ENCODE data around the gene SIGMAR1.
"Not testable (repeated sequence)": the region's sequence is repeated elsewhere in the genome, so short reads cannot be mapped to it uniquely, and the experiment has no call there.

The SIGMAR1 gene

GRCh38 chr9:34654323-34655051 lies 16.9 kb upstream of the SIGMAR1 start:
- DNase-seq: no peak

GRCh38 chr9:34653151-34654072 lies 15.8 kb upstream of the SIGMAR1 start:
- DNase-seq: no peak

- no peak for DNase-seq
Measured at GRCh38 chr9:34652602-34653000, 15.0 kb upstream of the SIGMAR1 start.

- peak; percentile 73 for DNase-seq
Measured at GRCh38 chr9:34651876-34652601, 14.5 kb upstream of the SIGMAR1 start, which contains the start of gene IL11RA. IL11RA (plus strand) TSS chr9:34652185; CDS start chr9:34655218, 3,033 bp downstream.

- no peak for DNase-seq
Measured at GRCh38 chr9:34651321-34651720, 13.7 kb upstream of the SIGMAR1 start.

GRCh38 chr9:34650816-34651215 lies 13.2 kb upstream of the SIGMAR1 start:
- DNase-seq: no peak

- no peak for DNase-seq
Measured at GRCh38 chr9:34648673-34649072, 11.1 kb upstream of the SIGMAR1 start.

GRCh38 chr9:34647651-34648050 lies 10.1 kb upstream of the SIGMAR1 start:
- DNase-seq: no peak

GRCh38 chr9:34647084-34647403 lies 9.5 kb upstream of the SIGMAR1 start:
- no peak for DNase-seq

GRCh38 chr9:34646211-34647083 lies 8.9 kb upstream of the SIGMAR1 start, which contains the start of gene GALT:
GALT (plus strand) TSS chr9:34646675; CDS start chr9:34646705, 30 bp downstream.
- peak; percentile 99 for DNase-seq

- DNase-seq: no peak
Measured at GRCh38 chr9:34644766-34645314, 7.3 kb upstream of the SIGMAR1 start.

- DNase-seq: no peak
Measured at GRCh38 chr9:34642679-34643078, 5.1 kb upstream of the SIGMAR1 start.

- not testable (repeated sequence) for DNase-seq
Measured at GRCh38 chr9:34639322-34639721, 1.7 kb upstream of the SIGMAR1 start.

- no peak for DNase-seq
Measured at GRCh38 chr9:34638138-34638445, 505 bp upstream of the SIGMAR1 start.

GRCh38 chr9:34636791-34637355 lies 714 bp downstream of the SIGMAR1 start:
- peak; percentile 68 for DNase-seq

- DNase-seq: no peak
Measured at GRCh38 chr9:34635556-34635955, 2.0 kb downstream of the SIGMAR1 start.

- no peak for DNase-seq
Measured at GRCh38 chr9:34634551-34635248, 2.9 kb downstream of the SIGMAR1 start.

GRCh38 chr9:34633851-34634550 lies 3.6 kb downstream of the SIGMAR1 start:
- DNase-seq: peak; percentile 85

GRCh38 chr9:34633166-34633565 lies 4.4 kb downstream of the SIGMAR1 start:
- DNase-seq: no peak

- no peak for DNase-seq
Measured at GRCh38 chr9:34630402-34631154, 7.0 kb downstream of the SIGMAR1 start.

Data from activated CD8-positive, alpha-beta memory T cell treated with anti-CD3 and anti-CD28 coated beads, Interleukin-2, amount 50 U/mL, for 48 hours (primary cell).